ENCODE results near the gene KCNMB3. TPM values are rescaled to one million over a fixed set of nuclear protein-coding genes. Genes with fewer than 3 reads are reported as not detected.
A peak's percentile ranks its signal among the peaks of the same experiment; 100 is the strongest.

KCNMB3 gene
- total and polyA plus RNA-seq, 2 of the 13 experiments (the other 11 are each of a cell fraction or from before 2014, with no cell fraction given), result 4.3 to 7.1 TPM

DNA sequence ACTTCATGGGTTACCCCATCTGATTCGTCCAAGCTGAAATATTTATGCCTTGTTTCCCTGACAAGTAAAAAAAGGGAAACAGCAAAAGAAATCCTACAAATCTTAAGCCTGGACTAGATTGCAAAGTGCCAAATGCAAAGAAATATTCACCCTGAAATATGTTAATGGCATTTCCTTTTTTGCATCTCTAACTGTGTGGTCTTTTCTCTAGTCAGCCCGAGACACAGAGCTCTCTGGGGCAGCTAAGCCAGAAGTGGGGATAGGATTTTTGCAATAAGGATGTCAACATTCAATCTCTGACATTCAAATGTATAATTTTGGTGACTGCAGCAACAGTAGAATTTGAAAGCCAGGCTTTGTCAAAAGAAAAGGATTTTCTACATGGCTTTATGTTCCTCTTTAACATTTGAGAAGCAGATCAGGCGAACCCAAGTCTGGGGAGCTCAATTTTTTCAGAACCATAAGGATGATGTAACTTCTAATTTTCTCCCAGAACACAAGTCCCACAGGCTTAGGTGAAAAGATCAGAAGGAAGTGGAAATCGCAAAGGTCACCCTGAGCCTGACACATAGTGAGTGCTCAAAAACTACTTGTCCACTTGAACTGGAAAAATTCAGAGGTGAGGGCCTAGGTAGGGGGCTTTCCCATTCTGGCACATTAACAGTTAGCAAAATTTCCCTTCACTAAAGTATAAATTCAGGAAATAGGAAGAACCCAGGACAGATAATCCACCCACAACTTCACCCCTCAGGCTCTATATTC is 28.2 kb upstream of the KCNMB3 start:
- Histone ChIP-seq H2AFZ (ENCODE audit: low read length) (no peak overlapping the region), H3K36me3 (replicated peaks in 1 of 2; ENCODE audit: control insufficient read depth in 1 of 2, insufficient read depth in 2 of 2, low read length in 2 of 2) (no peaks in the 10 kb centered on the region), H3K79me2 (ENCODE audit: insufficient read depth, low read length) (no peaks in the 10 kb centered on the region), H3K9ac (ENCODE audit: insufficient read depth, low read depth, low read length) (no peak overlapping the region), H4K20me1 (ENCODE audit: insufficient read depth, low read length) (no peaks in the 10 kb centered on the region), H3K27ac (ENCODE audit: extremely low read length, insufficient read depth, low read length) (no peak overlapping the region), H3K27me3 (ENCODE audit: control insufficient read depth in 1 of 2, insufficient read depth in 2 of 2, low read length in 2 of 2) (no peaks in the 10 kb centered on the region; a peak in 1 of 5 replicates), H3K9me3 (ENCODE audit: low read length) (no peaks in the 10 kb centered on the region), H3K4me3 (replicated peaks in 1 of 3; ENCODE audit: insufficient read depth in 1 of 3, low read depth in 2 of 3, low read length in 3 of 3) (no peak overlapping the region), H3K4me1 (ENCODE audit: insufficient read depth, low read length) (no peaks in the 10 kb centered on the region; the same call in 1 of the 2 replicates), H3K4me2 (ENCODE audit: low read depth, low read length) (no peak overlapping the region)
- ATAC-seq, result no peak
- TF ChIP-seq, protein P1, sequence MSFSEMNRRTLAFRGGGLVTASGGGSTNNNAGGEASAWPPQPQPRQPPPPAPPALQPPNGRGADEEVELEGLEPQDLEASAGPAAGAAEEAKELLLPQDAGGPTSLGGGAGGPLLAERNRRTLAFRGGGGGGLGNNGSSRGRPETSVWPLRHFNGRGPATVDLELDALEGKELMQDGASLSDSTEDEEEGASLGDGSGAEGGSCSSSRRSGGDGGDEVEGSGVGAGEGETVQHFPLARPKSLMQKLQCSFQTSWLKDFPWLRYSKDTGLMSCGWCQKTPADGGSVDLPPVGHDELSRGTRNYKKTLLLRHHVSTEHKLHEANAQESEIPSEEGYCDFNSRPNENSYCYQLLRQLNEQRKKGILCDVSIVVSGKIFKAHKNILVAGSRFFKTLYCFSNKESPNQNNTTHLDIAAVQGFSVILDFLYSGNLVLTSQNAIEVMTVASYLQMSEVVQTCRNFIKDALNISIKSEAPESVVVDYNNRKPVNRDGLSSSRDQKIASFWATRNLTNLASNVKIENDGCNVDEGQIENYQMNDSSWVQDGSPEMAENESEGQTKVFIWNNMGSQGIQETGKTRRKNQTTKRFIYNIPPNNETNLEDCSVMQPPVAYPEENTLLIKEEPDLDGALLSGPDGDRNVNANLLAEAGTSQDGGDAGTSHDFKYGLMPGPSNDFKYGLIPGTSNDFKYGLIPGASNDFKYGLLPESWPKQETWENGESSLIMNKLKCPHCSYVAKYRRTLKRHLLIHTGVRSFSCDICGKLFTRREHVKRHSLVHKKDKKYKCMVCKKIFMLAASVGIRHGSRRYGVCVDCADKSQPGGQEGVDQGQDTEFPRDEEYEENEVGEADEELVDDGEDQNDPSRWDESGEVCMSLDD (CRISPR knock-in tag; IDR thresholded peaks at IDR 0.05; ENCODE audit: borderline replicate concordance), result no peak
- TF ChIP-seq ZNF354B (CRISPR knock-in tag; IDR thresholded peaks at IDR 0.05) (no peak), ATF7 (IDR thresholded peaks at IDR 0.05) (0 out of 2 replicates have a peak, but pooled peaks have one; percentile 3), ATF7 (CRISPR knock-in tag; IDR thresholded peaks at IDR 0.05) (no peak)
- TF ChIP-seq, protein P2, sequence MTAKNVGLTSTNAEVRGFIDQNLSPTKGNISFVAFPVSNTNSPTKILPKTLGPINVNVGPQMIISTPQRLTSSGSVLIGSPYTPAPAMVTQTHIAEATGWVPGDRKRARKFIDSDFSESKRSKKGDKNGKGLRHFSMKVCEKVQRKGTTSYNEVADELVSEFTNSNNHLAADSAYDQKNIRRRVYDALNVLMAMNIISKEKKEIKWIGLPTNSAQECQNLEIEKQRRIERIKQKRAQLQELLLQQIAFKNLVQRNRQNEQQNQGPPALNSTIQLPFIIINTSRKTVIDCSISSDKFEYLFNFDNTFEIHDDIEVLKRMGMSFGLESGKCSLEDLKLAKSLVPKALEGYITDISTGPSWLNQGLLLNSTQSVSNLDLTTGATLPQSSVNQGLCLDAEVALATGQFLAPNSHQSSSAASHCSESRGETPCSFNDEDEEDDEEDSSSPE (CRISPR knock-in tag; IDR thresholded peaks at IDR 0.05), result no peak
- FAIRE-seq, result no peak
- CTCF ChIA-PET (ENCODE audit: low intra/inter-chr PET ratio, low total read pairs), result no interaction called here
- WGBS (ENCODE audit: low lambda C conversion rate), result 27% methylated on average over 4 of the region's 4 CpGs
- in situ Hi-C loops (cut with HindIII; ENCODE audit: extremely low pct_ligation_motif_present, low pct_unique_long_range_greater_than_20kb), result no loop called here
- DNase-seq (ENCODE audit: low spot score), result no peak
- intact Hi-C loops (cut with micrococcal nuclease; ENCODE audit: unreplicated experiment), result no loop called here
- POLR2A ChIA-PET, result interaction anchor here (1.0 kb wide), 1 partner anchor 18 kb away, joined by 3 read pairs; no protein-coding TSS in a partner anchor
- no TSS peak for BruUV-seq (replicated peaks)

All from HepG2 (cell line).